Measurements from ENCODE around the gene COPZ2.

- TF ChIP-seq CTCF (conservative IDR thresholded peaks at IDR 0.05; ENCODE audit: low read depth, low read length) (peak; percentile 37; the same call in 1 of the 2 replicates), EZH2 (IDR thresholded peaks at IDR 0.05; ENCODE audit: borderline replicate concordance, low read depth, low read length, poor library complexity, severe bottlenecking) (no peak)
Observed at GRCh38 chr17:48023400-48024148, 14.0 kb downstream of the COPZ2 start.
